Ramos (cell line): Measurements from ENCODE around the gene WDR13.

Experiments
- in situ Hi-C: fragments of 300-500 bp; cut with MboI; formaldehyde crosslinking; loops from one replicate; pipeline ENCODE4 v1.14.3; 2022; ENCODE audit warnings: low sequenced_read_pairs; ENCODE audit not compliant: unreplicated experiment

The WDR13 gene

DNA sequence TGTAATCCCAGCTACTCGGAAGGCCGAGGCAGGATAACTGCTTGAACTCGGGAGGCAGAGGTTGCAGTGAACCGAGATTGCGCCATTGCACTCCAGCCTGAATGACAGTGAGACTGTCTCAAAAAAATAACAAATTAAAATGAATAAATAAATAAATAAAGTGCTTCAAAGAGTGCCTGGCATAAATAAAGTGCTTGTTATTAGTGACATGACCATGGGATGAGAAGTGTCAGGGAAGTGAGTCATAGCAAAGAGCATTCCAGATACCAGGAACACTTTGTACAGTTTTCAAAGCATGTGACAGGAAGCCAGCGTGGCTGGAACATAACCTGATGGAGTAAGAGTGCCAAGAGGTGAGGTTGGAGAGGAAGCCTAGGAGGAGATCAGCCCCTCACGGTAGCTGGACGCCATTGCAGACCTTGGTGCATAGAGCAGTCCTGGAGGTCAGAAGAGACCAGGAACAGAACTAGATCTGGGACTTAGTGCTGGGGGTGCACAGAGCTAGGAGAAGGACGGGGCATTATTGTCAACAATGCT is 6.0 kb upstream of the WDR13 start:
- in situ Hi-C loops, result no loop called here

DNA sequence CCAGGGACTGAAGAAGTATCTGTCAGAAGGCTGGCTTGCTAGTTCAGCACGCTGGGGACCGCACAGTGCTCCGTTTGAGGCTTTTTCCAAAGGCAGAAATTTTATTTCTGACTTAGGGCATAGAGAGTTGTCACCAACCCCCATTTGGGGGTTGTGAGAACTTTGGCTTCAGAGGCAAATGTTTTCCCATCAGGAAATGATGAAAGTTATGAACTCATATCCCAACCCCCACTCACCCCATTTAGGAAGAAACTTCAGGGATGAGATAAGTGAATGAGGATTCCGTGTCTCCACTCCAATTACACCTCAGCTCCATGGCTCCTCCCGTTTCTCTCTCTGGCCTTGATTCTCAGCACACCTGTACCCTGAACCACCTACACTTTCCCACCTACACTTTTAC is 4.3 kb upstream of the WDR13 start:
- in situ Hi-C loops, result no loop called here

DNA sequence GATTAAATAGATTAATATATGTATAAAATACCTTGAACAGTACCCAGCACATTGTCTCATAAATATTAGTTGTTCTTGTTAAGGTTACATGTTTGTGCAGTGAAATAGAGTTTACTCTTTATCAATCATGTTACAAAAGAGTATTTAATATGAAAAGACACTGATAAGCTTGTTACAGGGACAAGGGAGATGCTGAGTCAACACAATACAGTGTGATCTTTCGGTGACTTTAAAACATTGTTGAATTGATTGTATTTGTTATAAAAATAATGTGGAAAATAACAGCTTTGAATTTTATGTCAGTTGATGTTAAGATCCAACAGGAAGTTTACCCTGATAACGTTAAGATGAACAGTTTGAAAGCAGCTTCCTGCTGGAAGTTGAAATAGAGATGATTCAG is 1.4 kb upstream of the WDR13 start:
- in situ Hi-C loops, result no loop called here

DNA sequence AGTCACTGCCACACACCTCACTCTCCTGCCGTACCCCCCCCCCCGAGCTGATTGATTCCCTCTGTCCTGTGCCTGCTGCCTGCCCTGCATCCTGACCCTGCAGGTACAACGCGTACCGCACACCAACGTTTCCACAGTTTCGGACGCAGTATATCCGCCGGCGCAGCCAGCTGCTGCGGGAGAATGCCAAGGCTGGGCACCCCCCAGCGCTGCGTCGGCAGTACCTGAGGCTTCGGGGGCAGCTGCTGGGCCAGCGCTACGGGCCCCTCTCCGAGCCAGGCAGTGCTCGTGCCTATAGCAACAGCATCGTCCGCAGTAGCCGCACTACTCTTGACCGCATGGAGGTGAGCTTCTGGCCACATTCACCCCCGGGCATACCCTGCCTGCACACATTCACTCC is 1.3 kb downstream of the WDR13 start:
- in situ Hi-C loops, result no loop called here

DNA sequence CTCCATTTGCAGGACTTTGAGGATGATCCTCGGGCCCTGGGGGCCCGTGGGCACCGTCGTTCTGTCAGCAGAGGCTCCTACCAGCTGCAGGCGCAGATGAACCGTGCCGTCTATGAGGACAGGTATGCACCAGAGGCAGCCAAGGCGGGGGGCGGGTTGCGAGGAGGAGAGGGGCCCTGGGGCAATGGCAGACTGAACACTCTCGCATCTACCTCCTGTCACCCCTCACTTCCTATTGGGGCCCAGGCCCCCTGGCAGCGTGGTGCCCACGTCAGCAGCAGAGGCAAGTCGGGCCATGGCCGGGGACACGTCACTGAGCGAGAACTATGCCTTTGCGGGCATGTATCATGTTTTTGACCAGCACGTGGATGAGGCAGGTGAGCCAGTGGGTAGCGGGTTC is 2.0 kb downstream of the WDR13 start:
- in situ Hi-C loops, result no loop called here

DNA sequence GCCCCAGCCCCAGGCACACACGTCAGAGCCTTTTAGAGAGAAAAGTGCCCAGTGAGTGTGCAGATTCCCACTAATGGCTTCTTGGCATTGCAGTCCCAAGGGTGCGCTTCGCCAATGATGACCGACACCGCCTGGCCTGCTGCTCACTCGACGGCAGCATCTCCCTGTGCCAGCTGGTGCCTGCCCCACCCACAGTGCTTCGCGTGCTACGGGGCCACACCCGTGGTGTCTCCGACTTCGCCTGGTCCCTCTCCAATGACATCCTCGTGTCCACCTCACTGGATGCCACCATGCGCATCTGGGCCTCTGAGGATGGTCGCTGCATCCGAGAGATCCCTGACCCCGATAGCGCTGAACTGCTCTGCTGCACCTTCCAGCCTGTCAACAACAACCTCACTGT is 2.9 kb downstream of the WDR13 start:
- in situ Hi-C loops, result no loop called here

DNA sequence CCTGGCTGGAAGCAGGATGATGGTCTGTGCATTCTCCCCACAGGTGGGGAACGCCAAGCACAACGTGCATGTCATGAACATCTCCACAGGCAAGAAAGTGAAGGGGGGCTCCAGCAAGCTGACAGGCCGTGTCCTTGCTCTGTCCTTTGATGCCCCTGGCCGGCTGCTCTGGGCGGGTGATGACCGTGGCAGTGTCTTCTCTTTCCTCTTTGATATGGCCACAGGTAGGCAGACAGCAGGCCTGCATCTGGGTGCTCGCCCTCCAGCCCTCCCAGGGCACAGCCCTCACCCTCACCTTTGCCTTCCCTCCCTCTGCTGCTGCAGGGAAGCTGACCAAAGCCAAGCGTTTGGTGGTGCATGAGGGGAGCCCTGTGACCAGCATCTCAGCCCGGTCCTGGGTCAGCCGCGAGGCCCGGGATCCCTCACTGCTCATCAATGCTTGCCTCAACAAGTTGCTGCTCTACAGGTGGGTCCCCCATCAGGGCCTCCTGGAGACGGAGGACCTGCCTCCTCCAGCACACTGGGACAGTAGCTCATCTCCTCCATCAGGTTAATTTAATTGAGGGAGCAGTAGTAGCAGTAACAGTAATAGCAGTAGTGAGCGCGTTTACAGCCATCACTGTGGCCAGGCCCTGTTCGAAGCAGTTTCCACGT is 4.6 kb downstream of the WDR13 start:
- in situ Hi-C loops, result no loop called here

DNA sequence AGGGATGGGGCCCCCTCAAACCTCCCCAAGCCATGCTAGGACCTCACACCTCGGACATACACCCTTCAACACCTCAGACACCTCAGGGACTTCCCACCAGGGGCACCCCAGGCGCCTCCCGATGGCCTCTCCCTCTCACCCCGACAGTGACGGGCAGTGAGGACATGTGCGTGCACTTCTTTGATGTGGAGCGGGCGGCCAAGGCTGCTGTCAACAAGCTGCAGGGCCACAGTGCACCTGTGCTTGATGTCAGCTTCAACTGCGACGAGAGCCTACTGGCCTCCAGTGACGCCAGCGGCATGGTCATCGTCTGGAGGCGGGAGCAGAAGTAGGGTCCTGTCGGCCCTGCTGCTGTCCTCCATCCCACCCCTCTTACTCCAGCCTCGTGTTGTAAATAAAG is 7.4 kb downstream of the WDR13 start:
- in situ Hi-C loops, result no loop called here

DNA sequence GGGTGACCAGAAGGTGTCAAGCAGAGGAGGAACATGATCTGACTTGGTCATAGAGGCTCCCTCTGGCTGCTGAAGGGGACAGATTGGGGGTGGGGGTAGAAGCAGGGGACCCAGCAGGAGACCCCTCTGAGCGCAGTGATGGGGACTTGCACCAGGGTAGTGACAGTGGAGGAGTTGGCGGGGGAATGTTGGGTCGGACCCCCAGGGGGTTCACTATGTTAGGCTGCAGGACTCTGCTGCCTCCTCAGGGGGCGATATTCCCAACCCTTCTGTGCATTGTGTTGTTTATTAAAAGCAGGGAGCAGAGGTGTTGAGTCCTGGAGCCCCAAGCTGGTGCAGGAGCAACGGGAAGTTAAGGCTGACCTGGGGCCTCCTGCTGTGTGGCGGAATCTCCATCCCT is 8.8 kb downstream of the WDR13 start:
- in situ Hi-C loops, result no loop called here

DNA sequence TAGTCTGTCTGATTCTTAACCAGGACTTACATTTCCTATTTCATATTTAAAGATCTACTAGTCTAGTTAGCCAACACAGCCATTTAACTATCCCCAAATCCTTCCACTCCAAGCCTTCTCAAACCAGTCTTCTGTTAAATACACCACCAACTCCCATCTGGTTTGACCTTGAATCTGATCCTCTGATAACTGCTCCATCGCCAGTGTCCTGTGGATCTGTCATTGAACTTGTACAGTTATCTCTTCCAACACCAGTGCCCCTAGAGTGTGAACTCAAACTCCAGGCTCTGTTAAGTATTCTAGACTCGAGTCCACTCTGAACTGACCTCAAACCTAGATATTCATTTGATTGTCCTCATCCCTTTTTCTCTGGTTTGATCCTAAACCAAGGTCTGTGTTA is 14.4 kb downstream of the WDR13 start:
- in situ Hi-C loops, result no loop called here

DNA sequence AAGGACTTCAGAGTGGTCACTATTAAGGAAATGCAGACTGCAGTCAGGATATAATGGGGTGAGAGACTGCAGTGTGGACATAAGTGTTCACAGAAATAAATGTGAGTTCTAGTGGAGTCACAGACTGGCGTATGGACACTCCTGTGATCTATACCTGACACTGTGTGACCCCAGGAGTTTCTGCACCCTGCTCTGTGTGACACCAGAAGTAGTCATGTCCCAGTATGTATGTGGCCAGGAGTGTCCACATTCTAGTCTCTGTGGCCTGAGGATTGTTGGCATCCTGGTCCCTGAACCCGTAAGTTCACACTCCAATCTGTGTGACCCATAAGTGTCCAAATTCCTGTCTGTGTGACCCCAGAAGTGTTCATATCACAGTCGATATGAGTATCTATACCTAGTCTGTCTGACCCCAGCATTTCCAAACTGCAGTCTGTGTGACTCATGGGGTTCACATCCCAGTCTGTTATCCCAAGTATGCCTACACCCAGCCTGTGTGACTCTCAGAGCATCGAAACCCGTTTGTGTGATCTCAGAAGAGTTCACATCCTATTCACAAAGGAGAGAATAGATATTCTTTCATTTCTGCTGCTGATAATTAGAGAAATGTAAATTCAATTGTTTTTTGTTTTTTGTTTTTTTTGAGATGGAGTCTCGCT is 16.3 kb downstream of the WDR13 start:
- in situ Hi-C loops, result no loop called here

DNA sequence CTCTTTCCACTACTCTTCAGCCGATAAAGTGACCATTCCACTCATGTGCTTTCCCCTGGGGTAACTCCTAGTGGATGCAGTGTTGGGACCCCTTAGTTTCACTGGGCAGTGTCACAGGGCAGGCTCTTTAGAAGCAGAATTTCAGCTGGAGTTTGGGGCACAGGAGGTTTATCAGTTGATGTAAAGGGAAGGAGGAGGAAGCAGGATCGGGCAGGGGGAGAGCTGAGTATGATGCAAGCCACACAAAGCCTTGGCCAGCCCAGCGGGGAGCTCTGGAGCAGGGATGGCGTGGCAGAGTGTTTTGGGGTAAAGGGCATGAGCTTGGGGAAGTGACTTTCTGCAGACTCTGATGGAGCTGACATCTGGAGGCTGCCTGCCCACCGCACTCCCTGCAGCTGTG is 19.3 kb downstream of the WDR13 start:
- in situ Hi-C loops, result no loop called here

DNA sequence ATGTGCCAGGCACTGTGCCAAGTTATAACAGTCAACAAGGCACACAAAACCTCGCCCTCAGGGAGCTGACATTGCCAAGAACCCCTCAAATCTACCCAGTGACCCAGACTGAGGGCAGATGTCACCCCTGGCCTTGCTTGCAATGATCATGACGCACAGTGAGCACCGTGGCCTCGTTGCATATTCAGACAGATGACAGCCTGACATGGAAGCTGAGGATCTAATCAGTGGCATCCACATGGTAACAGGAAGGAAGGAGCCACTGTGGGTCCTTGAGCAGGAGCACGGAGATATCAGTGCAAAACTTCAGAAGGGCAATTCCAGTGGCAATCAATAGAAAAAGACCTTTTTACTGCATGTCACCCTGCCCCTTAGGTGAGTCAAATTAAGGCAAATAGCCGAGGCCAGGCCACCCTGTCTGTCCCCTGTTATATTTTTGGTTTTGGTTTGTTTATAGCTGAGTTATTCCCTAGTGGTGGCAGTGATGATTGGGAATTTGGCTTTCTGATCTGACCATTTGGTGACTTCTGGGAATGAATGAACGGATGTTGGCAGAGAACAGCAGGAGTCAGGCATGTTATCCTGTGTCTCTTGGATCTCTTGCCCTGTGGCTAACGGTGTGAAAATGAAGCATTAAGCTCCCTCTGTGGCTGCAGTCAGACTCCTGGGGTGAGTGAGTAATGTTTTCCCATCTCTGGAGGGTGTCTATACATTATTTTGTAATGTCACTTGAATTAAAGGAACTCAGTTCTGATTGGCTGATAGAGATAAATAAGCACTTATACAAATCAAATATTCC is 20.4 kb downstream of the WDR13 start:
- in situ Hi-C loops, result no loop called here

DNA sequence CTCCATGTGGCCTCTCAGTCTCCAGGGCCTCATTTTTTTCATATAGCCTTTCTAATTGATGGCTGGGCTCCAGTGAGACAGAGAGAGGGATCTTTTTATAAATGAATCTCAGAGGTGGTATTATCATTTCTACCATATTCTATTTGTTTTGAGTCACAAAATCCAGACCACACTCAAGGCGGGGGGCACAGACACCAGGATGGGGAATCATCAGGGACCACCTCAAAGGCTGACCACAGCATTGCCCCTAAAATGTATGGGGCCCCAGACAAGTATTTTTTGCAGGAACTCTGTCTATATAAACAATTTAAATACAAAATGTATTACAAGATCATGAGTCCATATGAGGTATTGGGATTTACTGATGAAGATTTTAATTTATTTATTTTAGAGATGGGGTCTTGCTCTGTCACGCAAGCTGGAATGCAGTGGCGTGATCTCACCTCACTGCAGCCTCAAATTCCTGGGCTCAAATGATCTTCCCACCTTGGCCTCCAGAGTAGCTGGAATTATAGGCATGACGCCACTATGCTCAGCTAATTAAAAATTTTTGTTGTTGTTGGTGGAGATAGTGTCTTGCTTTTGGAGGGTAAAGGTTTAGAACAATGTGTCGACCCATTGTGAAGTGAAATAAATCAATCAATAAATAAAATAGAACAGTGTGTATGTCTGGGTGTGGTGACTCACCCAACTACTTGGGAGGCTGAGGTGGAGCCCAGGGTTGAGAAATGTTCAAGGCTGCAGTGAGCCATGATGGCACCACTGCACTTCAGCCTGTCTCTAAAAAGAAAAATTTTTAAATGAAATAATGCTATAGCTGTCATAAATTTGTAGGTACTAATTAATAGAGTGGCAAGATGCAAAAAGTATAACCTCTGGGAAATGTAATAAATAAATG is 29.4 kb downstream of the WDR13 start:
- in situ Hi-C loops, result no loop called here

DNA sequence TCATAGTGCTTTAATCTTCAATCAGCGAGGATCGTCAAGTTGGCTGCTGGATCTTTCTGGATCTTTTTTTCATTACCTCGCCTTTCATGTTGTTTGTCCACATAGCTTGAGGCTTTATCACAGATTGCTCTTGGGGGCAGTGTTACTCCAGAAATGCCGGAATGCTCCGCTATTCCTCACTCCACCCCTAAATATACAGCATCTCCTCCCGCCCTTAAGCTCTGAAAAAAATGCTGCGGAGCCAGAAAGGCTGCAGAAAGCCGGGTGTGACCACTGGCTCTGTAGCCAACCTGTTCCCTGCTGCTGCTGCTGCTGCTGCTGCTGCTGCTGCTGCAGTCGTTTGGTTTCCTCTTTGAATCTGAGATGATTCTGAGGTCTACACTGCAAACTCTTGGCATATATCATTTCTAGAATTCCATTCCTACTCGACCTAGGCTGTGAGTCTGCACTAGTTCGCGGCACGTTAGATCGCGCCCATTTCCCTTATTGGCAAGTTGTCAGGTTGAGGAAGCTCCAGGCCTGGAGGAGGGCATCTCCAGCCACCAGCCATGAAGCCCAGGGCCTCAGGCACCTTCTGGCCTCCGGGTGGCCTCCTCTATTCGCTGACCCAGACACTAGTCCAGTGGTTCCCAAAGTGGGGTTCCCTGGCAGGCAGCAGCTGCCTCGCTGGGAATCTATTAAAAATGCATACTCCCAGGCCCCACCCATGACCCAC is 34.2 kb downstream of the WDR13 start:
- in situ Hi-C loops, result no loop called here

DNA sequence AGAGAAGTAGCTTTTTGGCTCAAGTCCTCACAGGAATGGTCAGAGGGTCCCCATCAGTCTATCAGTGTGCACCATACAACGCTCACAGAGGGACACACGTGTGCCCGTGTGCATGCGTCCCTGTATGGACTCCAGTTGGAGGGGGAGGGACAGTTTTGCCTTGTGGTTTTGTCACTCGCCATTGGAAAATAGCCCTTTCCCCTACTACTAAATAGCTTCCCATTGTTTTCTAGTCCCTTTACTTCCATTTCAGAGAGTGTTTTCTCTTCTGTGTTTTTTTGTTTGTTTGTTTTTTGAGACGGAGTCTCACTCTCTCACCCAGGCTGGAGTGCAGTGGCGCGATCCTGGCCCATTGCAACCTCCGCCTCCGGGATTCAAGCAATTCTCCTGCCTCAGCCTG is 34.9 kb downstream of the WDR13 start:
- in situ Hi-C loops, result no loop called here

DNA sequence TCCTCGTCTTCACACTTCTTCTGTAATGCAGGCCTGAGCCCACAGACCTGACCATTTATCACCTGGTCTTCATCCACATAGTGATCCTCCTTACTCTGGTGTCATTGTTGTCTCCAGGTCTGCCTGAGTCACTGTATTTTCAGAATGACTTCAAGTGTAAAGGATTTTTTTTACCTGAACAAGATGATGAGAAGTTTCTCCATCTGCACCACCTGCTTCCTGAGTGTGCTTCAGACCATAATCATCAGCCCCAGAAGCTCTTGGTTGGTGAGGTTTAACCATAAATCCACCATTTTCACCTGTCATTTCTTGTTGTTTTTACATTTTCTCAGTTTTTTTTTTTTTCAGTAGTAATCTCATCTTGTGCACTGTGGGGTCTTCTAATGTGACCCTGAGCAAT is 39.0 kb downstream of the WDR13 start:
- in situ Hi-C loops, result no loop called here

DNA sequence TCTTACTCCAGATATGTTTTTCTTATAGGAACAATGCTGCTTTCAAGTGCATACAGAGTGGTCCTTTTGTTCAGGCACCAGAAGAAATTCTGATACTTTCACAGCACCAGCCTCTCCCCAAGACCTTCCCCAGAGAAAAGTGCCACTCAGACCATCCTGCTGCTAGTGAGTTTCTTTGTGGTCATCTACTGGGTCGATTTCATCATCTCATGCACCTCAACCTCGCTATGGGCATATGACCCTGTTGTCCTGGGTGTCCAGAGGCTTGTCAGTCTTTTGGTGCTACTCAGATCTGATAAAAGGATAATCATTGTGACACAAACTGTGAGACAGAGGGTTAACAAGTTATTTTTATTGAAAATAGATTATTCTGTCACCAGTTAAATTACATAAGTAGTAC is 39.5 kb downstream of the WDR13 start:
- in situ Hi-C loops, result no loop called here

DNA sequence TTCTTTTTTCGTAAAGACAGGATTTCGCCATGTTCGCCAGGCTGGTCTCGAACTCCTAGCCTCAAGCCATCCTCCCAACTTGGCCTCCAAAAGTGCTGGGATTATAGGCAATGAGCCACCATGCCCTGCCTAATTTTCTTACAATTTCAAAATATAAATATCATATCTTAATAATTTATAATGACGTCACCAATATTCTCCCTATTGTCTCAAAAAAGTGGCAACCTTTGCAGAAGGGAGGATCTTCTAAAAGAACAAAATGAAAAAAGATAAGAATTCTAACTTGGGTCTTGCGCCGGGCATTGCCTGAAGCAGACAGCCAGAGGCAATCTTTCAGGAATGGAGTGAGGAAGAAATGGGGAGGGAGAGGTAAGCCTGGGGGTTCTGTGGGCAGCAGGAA is 48.4 kb downstream of the WDR13 start:
- in situ Hi-C loops, result no loop called here

DNA sequence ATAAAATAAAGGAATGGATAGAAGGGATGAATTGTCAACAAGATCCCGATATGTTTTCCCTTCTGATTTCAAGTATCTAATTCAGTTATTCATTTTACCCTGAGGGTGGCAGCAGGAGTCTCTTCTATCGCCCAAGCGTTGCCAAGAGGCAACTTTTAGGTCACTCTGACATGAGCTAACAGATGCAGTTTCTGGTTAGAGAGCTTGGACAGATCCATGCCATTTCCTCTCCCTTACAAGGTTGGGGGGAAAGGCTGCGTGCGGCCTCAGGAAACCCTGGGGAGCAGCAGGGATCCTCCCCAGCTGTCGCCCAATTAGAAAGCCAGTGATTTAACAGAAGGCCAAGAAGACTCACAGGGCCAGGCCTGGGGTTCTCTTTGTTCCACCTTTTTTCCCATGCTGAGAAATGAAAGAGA is 51.1 kb downstream of the WDR13 start:
- in situ Hi-C loops, result no loop called here
